EH (cell line): ENCODE results near the gene HSPBP1.

Experiments
- DNase-seq: peaks from one replicate; pipeline ENCODE4 v3.0.0-alpha.2; 2015; ENCODE audit warnings: low read depth

Gene HSPBP1

GRCh38 chr19:55212447-55212846 lies 67.5 kb downstream of the HSPBP1 start:
- DNase-seq = no peak
